G401 (cell line): Measurements from ENCODE around the gene SLC5A10. TPM values are rescaled to one million over a fixed set of nuclear protein-coding genes. Genes with fewer than 3 reads are reported as not detected.
"Not testable (repeated sequence)": the region's sequence is repeated elsewhere in the genome, so short reads cannot be mapped to it uniquely, and the experiment has no call there.

Experiments used
- DNase-seq: peaks from one replicate; pipeline ENCODE4 v3.0.0-alpha.2; 2015; ENCODE audit warnings: low spot score
- in situ Hi-C: cut with HindIII; loops from 2 replicates; pipeline ENCODE4 v1.10.0; 2016; ENCODE audit warnings: low sequenced_read_pairs, mixed read lengths
- total RNA-seq: library from RNA; depleted of rRNA; stranded (reverse); fragments of >200 nt; shearing (Covaris generic); gene quantifications from 2 replicates; pipeline ENCODE4 v1.2.3, GENCODE V29; 2014; rRNA removed

The SLC5A10 gene
- not detected in 2 replicates for total RNA-seq

- DNase-seq = no peak
- in situ Hi-C loops = no loop called here
Measured at GRCh38 chr17:18951941-18952842, at the start of gene SLC5A10. TSS of gene SLC5A10 (plus strand) at chr17:18952165. CDS start at chr17:18952206, 41 bp downstream.

DNA sequence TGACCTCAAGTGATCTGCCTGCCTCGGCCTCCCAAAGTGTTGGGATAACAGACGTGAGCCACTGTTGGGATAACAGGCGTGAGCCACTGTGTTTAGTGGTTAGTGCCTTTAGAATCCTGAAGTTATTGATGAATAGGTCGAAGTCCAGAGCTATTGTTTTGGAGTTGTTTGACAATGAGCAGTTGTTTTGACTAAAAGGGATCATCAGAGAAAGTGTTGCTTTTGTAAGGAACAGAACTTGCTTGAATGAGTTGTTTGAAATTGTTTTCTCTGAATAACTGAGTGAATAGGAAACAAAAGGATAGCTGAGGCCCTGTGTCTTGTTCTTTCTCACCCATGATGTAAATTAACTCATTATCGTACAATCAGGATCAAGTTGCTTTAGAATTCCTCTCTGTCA, 47.5 kb upstream of the SLC5A10 start:
- DNase-seq = no peak
- in situ Hi-C loops = no loop called here

- in situ Hi-C loops = no loop called here
- DNase-seq = peak; percentile 67
Measured at GRCh38 chr17:18905226-18905625, 46.7 kb upstream of the SLC5A10 start.

- no peak for DNase-seq
- in situ Hi-C loops = no loop called here
Measured at GRCh38 chr17:18910326-18910725, 41.6 kb upstream of the SLC5A10 start.

GRCh38 chr17:18910881-18911280, 41.1 kb upstream of the SLC5A10 start:
- in situ Hi-C loops = no loop called here
- DNase-seq = no peak

DNA sequence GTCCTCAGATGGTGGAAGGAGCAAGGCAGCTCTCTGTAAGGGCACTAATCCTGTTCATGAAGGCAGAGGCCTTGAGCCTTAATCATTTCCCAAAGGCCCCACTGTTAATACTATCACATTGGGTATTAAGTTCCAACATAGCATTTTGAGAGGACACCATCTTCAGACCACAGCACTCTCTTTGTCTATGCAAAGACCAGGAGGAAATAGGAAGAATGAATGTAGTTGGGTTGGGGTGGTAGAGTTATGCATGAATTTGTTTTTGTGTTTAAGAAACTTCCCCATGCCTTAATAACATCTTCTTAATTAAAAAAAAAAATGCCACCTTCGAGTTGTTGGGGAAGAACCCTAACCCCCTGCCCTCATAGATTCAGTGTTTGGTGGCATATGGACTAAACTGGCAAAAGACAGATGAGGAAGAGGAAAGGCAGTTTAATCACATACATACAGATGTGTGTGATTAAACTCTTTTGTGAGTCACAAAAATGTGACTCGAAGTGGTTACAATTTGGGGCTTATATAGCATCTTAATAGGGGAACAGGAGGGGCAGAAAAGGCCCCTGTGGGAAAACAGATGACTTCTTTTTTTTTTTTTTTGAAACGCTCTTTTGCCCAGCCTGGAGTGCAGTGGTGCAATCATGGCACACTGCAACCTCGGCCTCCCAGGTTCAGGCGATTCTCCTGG, 35.0 kb upstream of the SLC5A10 start:
- DNase-seq = no peak
- in situ Hi-C loops = no loop called here

GRCh38 chr17:18917506-18918032, 34.4 kb upstream of the SLC5A10 start:
- DNase-seq = no peak
- in situ Hi-C loops = no loop called here

- in situ Hi-C loops = no loop called here
- no peak for DNase-seq
Measured at GRCh38 chr17:18919963-18920362, 32.0 kb upstream of the SLC5A10 start.

- in situ Hi-C loops = no loop called here
- DNase-seq = no peak
Measured at GRCh38 chr17:18920911-18921441, 31.0 kb upstream of the SLC5A10 start.

DNA sequence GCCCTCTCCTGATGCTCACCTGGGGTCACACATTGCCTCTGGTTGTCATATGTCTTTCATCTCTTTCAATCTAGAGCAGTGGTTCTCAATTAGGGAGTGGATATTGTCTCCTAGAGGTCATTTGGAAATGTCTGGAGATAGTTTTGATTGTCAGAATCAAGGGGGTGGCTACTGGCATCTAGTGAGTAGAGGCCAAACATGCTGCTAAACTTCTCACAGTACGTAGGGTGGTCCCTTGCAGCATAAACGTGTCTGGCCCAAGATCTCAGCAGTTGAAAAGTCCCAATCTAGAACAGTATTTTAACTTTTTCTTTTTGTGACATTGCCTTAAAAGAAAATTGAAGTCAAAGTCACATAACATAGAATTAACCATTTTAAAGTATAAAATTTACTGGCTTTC, 30.5 kb upstream of the SLC5A10 start:
- in situ Hi-C loops = no loop called here
- DNase-seq = no peak

GRCh38 chr17:18921912-18922451, 30.0 kb upstream of the SLC5A10 start:
- DNase-seq = no peak

GRCh38 chr17:18922596-18922995, 29.4 kb upstream of the SLC5A10 start:
- in situ Hi-C loops, DNase-seq: not testable (repeated sequence)

More at GRCh38 chr17:18921912-18922451, 30.0 kb upstream of the SLC5A10 start:
- in situ Hi-C loops = no loop called here

GRCh38 chr17:18925187-18925586, 26.8 kb upstream of the SLC5A10 start:
- in situ Hi-C loops = no loop called here
- DNase-seq = no peak

DNA sequence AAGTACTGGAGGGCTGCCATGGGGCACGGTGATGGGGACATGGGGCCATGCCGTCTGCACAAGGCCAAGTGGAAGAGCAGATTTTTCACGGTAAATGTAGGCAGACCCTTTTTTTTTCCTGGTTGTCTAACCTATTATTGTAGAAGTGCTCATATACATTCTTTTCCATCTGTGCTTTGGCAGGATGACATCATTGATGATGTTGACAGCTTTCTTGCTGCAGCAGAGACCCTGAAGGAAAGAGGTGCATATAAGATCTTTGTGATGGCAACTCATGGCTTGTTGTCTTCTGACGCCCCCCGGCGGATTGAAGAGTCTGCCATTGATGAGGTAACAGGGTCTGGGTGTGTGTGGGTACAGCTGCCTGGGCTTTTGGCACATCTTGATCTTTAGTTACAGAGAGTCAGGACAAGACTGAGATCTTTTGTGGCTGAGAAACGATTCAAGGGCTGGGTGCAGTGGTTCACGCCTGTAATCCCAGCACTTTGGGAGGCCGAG, 23.3 kb upstream of the SLC5A10 start:
- DNase-seq = peak; percentile 31
- in situ Hi-C loops = no loop called here

DNA sequence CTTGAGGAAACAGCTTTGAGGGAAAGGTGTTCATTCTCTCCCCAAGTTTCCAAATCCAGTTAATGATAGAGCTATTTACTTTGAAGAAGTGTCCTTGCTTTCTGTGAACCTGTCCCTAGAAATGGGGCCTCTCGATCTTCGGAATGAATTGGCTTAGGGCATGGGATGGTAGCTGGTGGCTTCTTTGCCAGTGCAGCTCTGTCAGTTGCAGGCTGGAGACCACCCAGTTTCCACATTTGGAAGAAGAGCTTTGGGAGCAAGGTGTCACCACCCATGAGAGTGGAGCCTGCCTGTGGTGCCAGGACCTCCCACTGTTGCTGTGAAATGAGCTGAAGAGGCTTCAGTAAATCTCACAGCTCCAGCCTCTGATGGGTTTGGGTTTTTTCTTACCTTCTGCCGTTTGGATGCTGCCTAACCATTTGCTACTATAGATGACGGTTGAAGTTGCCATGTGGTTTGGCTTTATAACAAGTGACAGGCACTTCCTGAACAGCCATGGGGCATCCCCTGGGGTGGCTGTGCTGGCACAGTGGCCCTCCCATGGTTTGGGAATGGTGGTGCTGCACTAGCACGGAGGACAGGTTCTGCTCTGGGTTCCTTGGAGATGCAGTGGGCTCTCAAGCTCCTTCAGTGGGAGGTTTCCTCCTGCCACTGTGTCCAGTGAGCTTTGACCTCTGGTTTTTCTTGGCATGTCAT, 19.5 kb upstream of the SLC5A10 start:
- no peak for DNase-seq
- in situ Hi-C loops = no loop called here

DNA sequence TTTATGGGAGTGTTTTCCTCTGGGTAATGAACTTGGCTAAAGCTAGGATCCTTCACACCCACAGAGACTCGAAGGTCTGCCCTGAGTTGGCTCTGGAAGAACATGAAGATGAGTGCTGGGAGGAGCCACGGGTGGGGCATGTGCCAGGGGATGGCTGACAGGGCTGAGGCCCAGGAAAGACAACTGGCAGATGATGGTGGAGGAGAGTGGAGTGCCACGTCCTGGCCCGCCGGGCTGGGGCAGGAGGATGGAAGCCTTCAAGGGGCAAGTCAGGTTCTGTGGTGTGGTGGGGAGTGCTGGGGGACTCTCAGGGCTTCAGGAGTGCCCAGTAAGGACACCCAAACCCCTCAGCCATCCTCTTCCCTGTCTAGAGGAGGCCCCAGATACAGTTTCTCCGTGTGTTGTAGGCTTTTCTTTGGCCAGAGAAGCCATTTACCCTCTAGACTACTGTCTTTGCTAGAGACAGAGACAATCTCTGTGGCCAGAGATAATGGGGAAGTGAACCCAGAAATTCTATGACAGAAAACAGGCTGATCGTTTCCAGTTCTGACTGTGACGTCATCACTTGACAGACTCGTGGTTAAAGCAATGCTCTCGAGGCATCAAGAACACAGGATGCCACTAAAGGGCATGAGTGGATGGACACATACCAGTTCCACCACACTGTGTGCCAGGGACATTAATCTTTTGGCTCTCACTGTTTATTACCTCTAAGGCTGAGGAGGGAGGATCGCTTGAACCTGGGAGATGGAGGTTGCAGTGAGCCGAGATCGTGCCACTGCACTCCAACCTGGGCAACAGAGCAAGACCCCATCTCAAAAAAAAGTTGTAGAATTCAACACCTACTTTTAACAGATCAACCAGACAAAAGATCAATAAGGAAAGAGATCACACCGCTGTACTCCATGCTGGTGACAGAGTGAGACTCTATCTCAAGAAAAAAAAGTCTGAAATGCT, 18.6 kb upstream of the SLC5A10 start:
- no peak for DNase-seq
- in situ Hi-C loops = no loop called here

- no peak for DNase-seq
- in situ Hi-C loops = no loop called here
Measured at GRCh38 chr17:18937981-18938691, 13.8 kb upstream of the SLC5A10 start.
